IPS-20b (cell line): ENCODE data around the gene TNFRSF6B.

Experiments used
- H3K27ac ChIP-seq: one replicate; pipeline ENCODE4 v1.5.1; 2013; ENCODE audit warnings: low read length
- H3K27me3 ChIP-seq: 2 replicates; pipeline ENCODE4 v1.6.1; 2013; ENCODE audit warnings: mild to moderate bottlenecking, low read length, inconsistent platforms; ENCODE audit not compliant: insufficient read depth
- H3K36me3 ChIP-seq: 2 replicates; pipeline ENCODE4 v1.6.1; 2013; ENCODE audit warnings: low read depth, mild to moderate bottlenecking, inconsistent platforms, low read length, moderate library complexity; ENCODE audit not compliant: insufficient read depth
- H3K4me1 ChIP-seq: 2 replicates; pipeline ENCODE4 v1.6.1; 2013; ENCODE audit warnings: mild to moderate bottlenecking, control low read depth, inconsistent platforms, low read length, moderate library complexity; ENCODE audit not compliant: insufficient read depth
- H3K4me3 ChIP-seq: 2 replicates; pipeline ENCODE4 v1.5.1; 2013; ENCODE audit warnings: mild to moderate bottlenecking, low read length, inconsistent platforms
- H3K9ac ChIP-seq: 2 replicates; pipeline ENCODE4 v1.6.1; 2013; ENCODE audit warnings: low read depth, mild to moderate bottlenecking, inconsistent platforms, low read length, moderate library complexity
- H3K9me3 ChIP-seq: 2 replicates; pipeline ENCODE4 v1.6.1; 2013; ENCODE audit warnings: mild to moderate bottlenecking, low read depth, low read length, inconsistent platforms; ENCODE audit not compliant: insufficient read depth

The TNFRSF6B gene

GRCh38 chr20:63746751-63747315, 50.4 kb downstream of the TNFRSF6B start:
- no peak overlapping the region for H3K4me3 ChIP-seq
- no peak overlapping the region for H3K9ac ChIP-seq
- H3K36me3 ChIP-seq = peaks cover 14% of the 10 kb centered on the region; the same call in 1 of the 2 replicates
- H3K4me1 ChIP-seq = no peaks in the 10 kb centered on the region
- H3K9me3 ChIP-seq = no peaks in the 10 kb centered on the region
- H3K27ac ChIP-seq = no peak overlapping the region
- no peaks in the 10 kb centered on the region for H3K27me3 ChIP-seq

GRCh38 chr20:63747622-63748069, 51.2 kb downstream of the TNFRSF6B start:
- no peaks in the 10 kb centered on the region for H3K4me1 ChIP-seq
- peaks cover 14% of the 10 kb centered on the region; the same call in 1 of the 2 replicates for H3K36me3 ChIP-seq
- no peak overlapping the region for H3K9ac ChIP-seq
- no peaks in the 10 kb centered on the region for H3K9me3 ChIP-seq
- H3K27ac ChIP-seq = no peak overlapping the region
- no peaks in the 10 kb centered on the region for H3K27me3 ChIP-seq
- no peak overlapping the region for H3K4me3 ChIP-seq
